Activated CD8-positive, alpha-beta memory T cell treated with anti-CD3 and anti-CD28 coated beads for 48 hours (primary cell): ENCODE results near the gene TRIM33.

Source experiments
- DNase-seq, 3 experiments: peaks; one replicate each; pipeline ENCODE4 v3.0.0-alpha.2; 2020; ENCODE audit warnings: low read depth in 2 of 3, low spot score in 2 of 3

The TRIM33 gene

GRCh38 chr1:114352797-114353196, 158.2 kb downstream of the TRIM33 start:
- DNase-seq: no peak

- no peak for DNase-seq
These were observed 160.1 kb downstream of the TRIM33 start for GRCh38 chr1:114350731-114351445.

GRCh38 chr1:114349891-114350605, 161.0 kb downstream of the TRIM33 start:
- no peak for DNase-seq

GRCh38 chr1:114347431-114348209, 163.4 kb downstream of the TRIM33 start:
- DNase-seq: no peak

- DNase-seq: peak; percentile 93 to 98 (median 97)
These were observed 164.4 kb downstream of the TRIM33 start for GRCh38 chr1:114346480-114347029.

GRCh38 chr1:114345930-114346479, 165.0 kb downstream of the TRIM33 start:
- no peak for DNase-seq

GRCh38 chr1:114344656-114345055, 166.3 kb downstream of the TRIM33 start:
- no peak for DNase-seq
